Kidney epithelial cell (primary cell): Measurements from ENCODE around the gene TTC39C. TPM values are rescaled to one million over a fixed set of nuclear protein-coding genes. Genes with fewer than 3 reads are reported as not detected.

Experiments
- DNase-seq: peaks from one replicate; pipeline ENCODE4 v3.0.0-alpha.2; 2010; ENCODE audit warnings: low read depth
- H3K27me3 ChIP-seq: 2 replicates; pipeline ENCODE4 v1.6.0; 2011; ENCODE audit warnings: low read length; ENCODE audit not compliant: control insufficient read depth, insufficient read depth
- H3K36me3 ChIP-seq: 2 replicates; pipeline ENCODE4 v1.5.1; 2011; ENCODE audit warnings: low read length; ENCODE audit not compliant: control insufficient read depth, insufficient read depth
- H3K4me3 ChIP-seq: 2 replicates; pipeline ENCODE4 v1.5.1; 2011; ENCODE audit warnings: low read depth, mild to moderate bottlenecking, control low read depth, low read length
- CTCF ChIP-seq: IDR thresholded peaks from 2 replicates; pipeline ENCODE4 v1.5.1; 2011; ENCODE audit warnings: mild to moderate bottlenecking, moderate library complexity, low read length, control low read depth, inconsistent platforms; ENCODE audit not compliant: insufficient read depth, poor library complexity, severe bottlenecking
- total RNA-seq: library from RNA; depleted of rRNA; stranded (reverse); fragments of >200 nt; gene quantifications from 2 replicates; pipeline ENCODE4 v1.2.3, GENCODE V29; 2015

The TTC39C gene
- total RNA-seq, 1 donor from 2014 or later, result 20.5 TPM

- no peak for DNase-seq
- no peak for TF ChIP-seq CTCF
- no peaks in the 10 kb centered on the region for H3K36me3 ChIP-seq
- H3K27me3 ChIP-seq, result no peaks in the 10 kb centered on the region
- H3K4me3 ChIP-seq, result no peak overlapping the region
These were observed 10.5 kb upstream of the TTC39C start for GRCh38 chr18:24003903-24004640.

DNA sequence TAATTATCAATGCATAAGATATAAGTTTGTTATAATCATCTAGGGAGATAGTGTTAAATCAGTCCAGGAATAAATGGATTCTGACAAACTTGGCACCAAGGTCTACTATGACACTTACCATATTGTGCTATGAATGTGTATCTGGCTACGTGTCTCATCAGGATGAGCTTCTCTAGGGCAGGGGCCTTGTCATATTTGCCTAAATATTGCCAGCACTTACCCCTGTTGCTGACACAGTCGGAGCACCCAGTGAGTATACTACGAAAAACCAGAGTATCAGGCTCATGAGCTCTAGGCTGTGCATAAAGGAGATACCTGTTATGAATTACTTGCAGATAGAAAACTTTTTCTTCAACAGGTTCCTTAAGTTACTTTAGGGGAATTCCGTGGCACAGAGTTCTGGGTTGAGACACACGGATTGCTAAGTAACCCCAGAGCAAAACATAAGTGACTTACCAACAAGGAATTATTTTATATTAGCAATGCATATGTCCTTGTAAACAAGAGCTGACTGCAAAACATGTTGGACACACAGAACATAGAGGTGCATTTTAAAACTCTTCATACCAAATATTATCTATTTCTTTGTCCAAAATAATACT lies 7.7 kb upstream of the TTC39C start:
- no peak for DNase-seq
- Histone ChIP-seq H3K36me3 (no peaks in the 10 kb centered on the region), H3K27me3 (no peaks in the 10 kb centered on the region), H3K4me3 (no peak overlapping the region)
- TF ChIP-seq CTCF, result no peak

DNA sequence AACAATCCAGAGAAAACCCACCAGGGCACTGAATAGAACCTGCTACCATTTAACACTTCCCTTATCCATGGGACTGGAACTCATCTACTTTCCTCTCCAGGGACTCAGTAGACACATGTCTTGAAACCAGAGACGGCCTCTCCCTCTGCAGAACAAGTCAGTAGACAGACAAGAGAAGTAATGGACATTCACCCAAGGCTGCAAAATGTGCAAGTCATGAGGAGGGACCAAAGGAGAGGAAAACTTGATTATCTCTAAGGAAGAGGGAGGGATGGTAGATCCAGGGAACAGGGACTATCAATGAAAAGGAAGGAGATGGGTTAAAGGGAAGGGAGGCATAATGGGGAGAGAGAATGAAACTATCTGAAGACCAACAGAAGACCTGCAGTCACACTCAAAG lies 5.3 kb upstream of the TTC39C start:
- H3K4me3 ChIP-seq, result no peak overlapping the region
- no peaks in the 10 kb centered on the region for H3K27me3 ChIP-seq
- DNase-seq, result no peak
- H3K36me3 ChIP-seq, result no peaks in the 10 kb centered on the region
- no peak for TF ChIP-seq CTCF

- no peak for TF ChIP-seq CTCF
- DNase-seq, result no peak
- H3K27me3 ChIP-seq, result no peaks in the 10 kb centered on the region
- no peak overlapping the region for H3K4me3 ChIP-seq
- H3K36me3 ChIP-seq, result no peaks in the 10 kb centered on the region
These were observed 4.8 kb upstream of the TTC39C start for GRCh38 chr18:24009651-24010333.

DNA sequence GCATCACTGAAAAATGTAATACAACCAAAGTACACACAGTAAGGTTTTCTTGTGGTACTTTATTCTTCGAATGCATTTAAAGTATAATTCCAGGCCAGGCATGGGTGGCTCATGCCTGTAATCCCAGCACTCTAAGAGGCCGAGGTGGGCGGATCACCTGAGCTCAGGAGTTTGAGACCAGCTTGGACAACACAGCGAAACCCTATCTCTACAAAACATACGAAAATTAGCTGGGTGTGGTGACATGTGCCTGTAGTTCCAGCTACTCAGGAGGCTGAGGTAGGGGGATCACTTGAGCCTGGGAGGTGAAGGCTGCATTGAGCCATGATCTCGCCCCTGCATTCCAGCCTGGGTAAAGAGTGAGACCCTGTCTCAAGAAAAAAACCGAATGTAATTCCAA lies 3.9 kb upstream of the TTC39C start:
- TF ChIP-seq CTCF, result no peak

More for the DNA sequence above, 3.9 kb upstream of the TTC39C start:
- Histone ChIP-seq H3K36me3 (no peaks in the 10 kb centered on the region), H3K27me3 (no peaks in the 10 kb centered on the region), H3K4me3 (no peak overlapping the region)
- no peak for DNase-seq
